Brain microvascular endothelial cell (primary cell): ENCODE results near the gene CDK15.

Experiments
- DNase-seq: peaks from one replicate; pipeline ENCODE4 v3.0.0-alpha.2; 2020
- H3K27ac ChIP-seq: fragments of 250-450 bp; sonication (Bioruptor Pico); 2 replicates; pipeline ENCODE4 v1.5.1; 2020; ENCODE audit warnings: mild to moderate bottlenecking, moderate library complexity
- H3K27me3 ChIP-seq: fragments of 250-450 bp; sonication (Bioruptor Pico); replicated peaks from 2 replicates; pipeline ENCODE4 v1.5.1; 2020; ENCODE audit warnings: mild to moderate bottlenecking
- H3K36me3 ChIP-seq: fragments of 250-450 bp; sonication (Bioruptor Pico); replicated peaks from 2 replicates; pipeline ENCODE4 v1.5.1; 2020; ENCODE audit warnings: mild to moderate bottlenecking
- H3K4me3 ChIP-seq: 2 replicates; pipeline ENCODE4 v1.5.1; 2011; ENCODE audit warnings: low read depth, mild to moderate bottlenecking, control low read depth, low read length, moderate library complexity
- CTCF ChIP-seq: IDR thresholded peaks from 2 replicates; pipeline ENCODE4 v1.5.1; 2011; ENCODE audit warnings: low read depth, mild to moderate bottlenecking, moderate library complexity, low read length, control low read depth, inconsistent platforms; ENCODE audit errors: missing control alignments
- in situ Hi-C: cut with HindIII; loops from 2 replicates; pipeline ENCODE4 v1.10.0; 2017; ENCODE audit warnings: low sequenced_read_pairs, low pct_ligation_motif_present

CDK15 gene

GRCh38 chr2:201918616-201919307 lies 112.4 kb downstream of the CDK15 start:
- Histone ChIP-seq H3K4me3 (no peak overlapping the region), H3K27me3 (no peaks in the 10 kb centered on the region), H3K27ac (no peak overlapping the region), H3K36me3 (no peaks in the 10 kb centered on the region)
- no peak for DNase-seq
- TF ChIP-seq CTCF = no peak
- in situ Hi-C loops = no loop called here

GRCh38 chr2:201919308-201919634 lies 112.9 kb downstream of the CDK15 start:
- in situ Hi-C loops = no loop called here
- DNase-seq = no peak
- no peak for TF ChIP-seq CTCF
- Histone ChIP-seq H3K27ac (no peak overlapping the region), H3K4me3 (no peak overlapping the region), H3K27me3 (no peaks in the 10 kb centered on the region), H3K36me3 (no peaks in the 10 kb centered on the region)

GRCh38 chr2:201923436-201924328 lies 117.3 kb downstream of the CDK15 start:
- Histone ChIP-seq H3K4me3 (no peak overlapping the region), H3K27me3 (no peaks in the 10 kb centered on the region), H3K27ac (no peak overlapping the region), H3K36me3 (no peaks in the 10 kb centered on the region)
- no peak for TF ChIP-seq CTCF
- in situ Hi-C loops = no loop called here
- DNase-seq = no peak

GRCh38 chr2:201924453-201924852 lies 118.1 kb downstream of the CDK15 start:
- no peaks in the 10 kb centered on the region for H3K36me3 ChIP-seq
- TF ChIP-seq CTCF = no peak
- no peak overlapping the region for H3K27ac ChIP-seq
- in situ Hi-C loops = no loop called here
- H3K27me3 ChIP-seq = no peaks in the 10 kb centered on the region
- no peak overlapping the region for H3K4me3 ChIP-seq
- no peak for DNase-seq

GRCh38 chr2:201925056-201925455 lies 118.7 kb downstream of the CDK15 start:
- no peak for DNase-seq
- in situ Hi-C loops = no loop called here
- Histone ChIP-seq H3K36me3 (no peaks in the 10 kb centered on the region), H3K27ac (no peak overlapping the region), H3K4me3 (no peak overlapping the region), H3K27me3 (no peaks in the 10 kb centered on the region)
- TF ChIP-seq CTCF = no peak

- Histone ChIP-seq H3K4me3 (no peak overlapping the region), H3K27me3 (no peaks in the 10 kb centered on the region), H3K36me3 (no peaks in the 10 kb centered on the region), H3K27ac (no peak overlapping the region)
- in situ Hi-C loops = no loop called here
- DNase-seq = no peak
- TF ChIP-seq CTCF = no peak
Measured at GRCh38 chr2:201926067-201926466, 119.7 kb downstream of the CDK15 start.
